Activated CD4-positive, alpha-beta memory T cell treated with anti-CD3 and anti-CD28 coated beads for 36 hours (primary cell): ENCODE data around the gene AFF2. TPM values are rescaled to one million over a fixed set of nuclear protein-coding genes. Genes with fewer than 3 reads are reported as not detected.
"Not testable (repeated sequence)": the region's sequence is repeated elsewhere in the genome, so short reads cannot be mapped to it uniquely, and the experiment has no call there.

Source experiments
- CTCF ChIA-PET: fragments of 350-600 bp; sonication (Branson Sonifier 250); formaldehyde crosslinking; loops from one replicate; lab custom pipeline; 2021; ENCODE audit warnings: antibody characterized with exemption, inconsistent platforms; lab: Charles Lee
- POLR2A ChIA-PET: fragments of 350-600 bp; sonication (Branson Sonifier 250); formaldehyde crosslinking; loops from one replicate; lab custom pipeline; 2021; ENCODE audit warnings: antibody characterized with exemption; lab: Charles Lee
- DNase-seq: peaks from one replicate; pipeline ENCODE4 v3.0.0-alpha.2; 2020
- H3K27ac Mint-ChIP-seq: one replicate; pipeline ENCODE4 v1.8.0; 2021; ENCODE audit warnings: mixed read lengths
- H3K27me3 Mint-ChIP-seq: one replicate; pipeline ENCODE4 v1.8.0; 2021; ENCODE audit warnings: mixed read lengths
- H3K36me3 Mint-ChIP-seq: one replicate; pipeline ENCODE4 v1.8.0; 2021; ENCODE audit warnings: mixed read lengths
- H3K4me1 Mint-ChIP-seq: one replicate; pipeline ENCODE4 v1.8.0; 2021; ENCODE audit warnings: low read depth, mixed read lengths
- H3K4me3 Mint-ChIP-seq: one replicate; pipeline ENCODE4 v1.8.0; 2021; ENCODE audit warnings: mild to moderate bottlenecking, mixed read lengths
- H3K9me3 Mint-ChIP-seq: one replicate; pipeline ENCODE4 v1.8.0; 2021; ENCODE audit warnings: mixed read lengths
- intact Hi-C: fragments of 100-400 bp; cut with micrococcal nuclease; formaldehyde crosslinking; loops from one replicate; pipeline ENCODE4 v1.15.1; 2023
- total RNA-seq, 2 experiments: library from RNA; stranded (reverse); gene quantifications; one replicate each; pipeline ENCODE4 v1.2.3, GENCODE V29; 2021

AFF2 gene
- total RNA-seq, 2 experiments from 2014 or later, result 0.36 to 0.45 TPM

- Mint-ChIP-seq H3K27me3 (no peaks in the 10 kb centered on the region), H3K4me3 (no peak overlapping the region), H3K4me1 (no peaks in the 10 kb centered on the region), H3K27ac (no peak overlapping the region), H3K9me3 (peaks cover 3% of the 10 kb centered on the region), H3K36me3 (no peaks in the 10 kb centered on the region)
- no peak for DNase-seq
- CTCF ChIA-PET, result no interaction called here
- intact Hi-C loops, result no loop called here
- POLR2A ChIA-PET, result no interaction called here
Measured at GRCh38 chrX:148662014-148662413, 161.6 kb downstream of the AFF2 start.

DNA sequence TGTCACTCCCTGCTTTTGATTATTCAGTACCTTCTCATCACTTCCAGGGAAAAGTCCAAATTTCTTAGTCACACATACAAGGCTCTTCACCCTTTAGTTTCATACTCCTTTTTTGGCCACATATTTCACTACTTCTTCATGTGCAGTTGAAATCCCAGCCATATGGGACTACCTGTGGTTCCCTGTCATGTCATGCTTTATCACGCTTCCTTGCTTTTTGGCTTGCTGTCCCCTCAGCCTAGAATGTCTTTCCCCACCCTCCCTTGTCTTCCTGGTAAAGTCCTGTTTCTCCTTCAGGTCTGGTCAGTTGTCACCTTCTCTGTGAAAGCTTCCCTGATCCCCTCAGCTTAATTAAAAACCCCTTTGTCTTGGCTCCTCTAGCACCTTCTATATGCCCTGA, 163.8 kb downstream of the AFF2 start:
- H3K27me3 Mint-ChIP-seq, result no peaks in the 10 kb centered on the region
- no peak for DNase-seq
- peaks cover 19% of the 10 kb centered on the region for H3K9me3 Mint-ChIP-seq
- no peak overlapping the region for H3K27ac Mint-ChIP-seq
- peaks cover 5% of the 10 kb centered on the region for H3K36me3 Mint-ChIP-seq
- no peak overlapping the region for H3K4me3 Mint-ChIP-seq
- no peaks in the 10 kb centered on the region for H3K4me1 Mint-ChIP-seq
- ChIA-PET CTCF (no interaction called here), POLR2A (no interaction called here)
- intact Hi-C loops, result no loop called here

DNA sequence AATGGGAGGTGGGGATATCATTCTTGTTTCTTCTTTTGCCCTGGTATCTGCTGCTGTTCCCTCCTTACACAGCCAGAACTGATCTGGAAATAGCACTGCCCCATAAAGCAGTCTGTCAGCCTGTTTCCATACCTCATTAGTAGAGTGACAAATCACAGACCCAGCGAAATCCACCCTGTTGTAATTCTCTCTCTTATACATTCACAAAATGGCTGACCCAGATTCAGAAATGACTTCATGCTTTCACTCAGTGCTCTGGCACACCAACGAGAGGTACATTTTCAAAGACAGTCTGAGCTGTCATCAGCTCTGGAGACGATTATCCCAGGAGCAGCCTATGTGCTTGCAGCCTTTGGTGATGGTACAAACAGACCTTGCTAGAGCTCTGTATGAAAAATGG, 164.6 kb downstream of the AFF2 start:
- Mint-ChIP-seq H3K27me3 (no peaks in the 10 kb centered on the region), H3K9me3 (peaks cover 26% of the 10 kb centered on the region), H3K4me3 (no peak overlapping the region), H3K36me3 (peaks cover 7% of the 10 kb centered on the region), H3K4me1 (no peaks in the 10 kb centered on the region), H3K27ac (no peak overlapping the region)
- CTCF ChIA-PET, result no interaction called here
- intact Hi-C loops, result no loop called here
- DNase-seq, result no peak
- POLR2A ChIA-PET, result no interaction called here

DNA sequence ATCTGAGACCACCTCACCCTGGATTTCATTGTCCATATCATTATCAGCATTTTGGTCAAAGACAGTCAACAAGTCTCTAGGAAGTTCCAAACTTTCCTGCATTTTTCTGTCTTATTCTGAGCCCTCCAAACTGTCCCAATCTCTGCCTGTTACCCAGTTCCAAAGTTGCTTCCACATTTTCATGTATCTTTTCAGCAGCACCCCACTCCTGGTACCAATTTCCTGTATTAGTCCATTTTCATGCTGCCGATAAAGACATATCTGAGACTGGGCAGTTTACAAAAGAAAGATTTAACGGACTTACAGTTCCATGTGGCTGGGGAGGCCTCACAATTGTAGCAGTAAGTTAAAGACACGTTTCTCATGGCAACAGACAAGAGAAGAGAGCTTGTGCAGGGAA, 168.8 kb downstream of the AFF2 start:
- POLR2A ChIA-PET, CTCF ChIA-PET, DNase-seq, H3K4me3 Mint-ChIP-seq, H3K4me1 Mint-ChIP-seq, H3K27ac Mint-ChIP-seq, H3K36me3 Mint-ChIP-seq, H3K27me3 Mint-ChIP-seq, intact Hi-C loops: not testable (repeated sequence)
- peaks cover 30% of the 10 kb centered on the region for H3K9me3 Mint-ChIP-seq

DNA sequence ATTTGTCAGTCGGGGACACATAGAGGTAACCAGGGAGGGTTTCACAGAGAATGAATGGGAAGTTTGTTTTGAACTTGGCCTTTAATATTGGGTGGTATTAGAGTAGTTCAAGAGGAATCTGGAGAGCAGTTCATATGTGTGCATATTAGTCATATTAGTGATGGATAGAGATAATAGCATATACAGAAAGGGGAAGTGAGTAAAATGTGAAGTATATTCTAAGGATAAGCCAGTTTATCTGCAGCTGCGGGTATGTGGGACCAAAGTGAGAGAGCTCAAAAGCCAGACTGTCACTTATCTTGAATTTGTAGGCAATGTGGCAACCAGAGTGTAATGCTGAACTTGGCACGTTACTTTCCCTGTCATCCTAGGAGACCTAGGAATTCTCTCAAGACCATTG, 169.9 kb downstream of the AFF2 start:
- ChIA-PET POLR2A (no interaction called here), CTCF (no interaction called here)
- Mint-ChIP-seq H3K27me3 (no peaks in the 10 kb centered on the region), H3K4me1 (no peaks in the 10 kb centered on the region), H3K9me3 (peaks cover 30% of the 10 kb centered on the region), H3K36me3 (peaks cover 7% of the 10 kb centered on the region), H3K27ac (no peak overlapping the region), H3K4me3 (no peak overlapping the region)
- no peak for DNase-seq
- intact Hi-C loops, result no loop called here

GRCh38 chrX:148672517-148672916, 172.1 kb downstream of the AFF2 start:
- Mint-ChIP-seq H3K9me3 (peaks cover 24% of the 10 kb centered on the region), H3K27me3 (no peaks in the 10 kb centered on the region), H3K4me1 (no peaks in the 10 kb centered on the region), H3K36me3 (peaks cover 4% of the 10 kb centered on the region), H3K4me3 (no peak overlapping the region), H3K27ac (no peak overlapping the region)
- ChIA-PET POLR2A (no interaction called here), CTCF (no interaction called here)
- DNase-seq, result no peak
- intact Hi-C loops, result no loop called here

DNA sequence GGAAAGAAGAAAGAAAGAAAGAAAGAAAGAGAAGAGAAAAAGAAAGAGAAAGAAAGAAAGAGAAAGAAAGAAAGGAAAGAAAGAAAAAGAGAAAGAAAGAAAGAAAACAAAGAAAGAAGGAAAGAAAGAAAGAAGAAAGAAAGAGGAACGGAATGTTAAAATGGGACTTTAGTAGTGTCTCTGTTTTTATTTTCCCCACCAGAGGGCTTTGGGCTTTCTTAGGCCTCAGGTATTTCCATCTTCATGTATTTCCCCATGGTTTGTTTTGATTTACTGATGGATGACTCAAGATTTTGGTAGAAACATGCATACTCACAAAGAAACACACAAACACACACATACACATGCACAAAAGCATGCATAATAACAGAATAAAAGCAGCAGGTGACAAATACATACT, 181.2 kb downstream of the AFF2 start:
- intact Hi-C loops, result no loop called here
- CTCF ChIA-PET, result no interaction called here
- Mint-ChIP-seq H3K27me3 (no peaks in the 10 kb centered on the region), H3K4me1 (no peaks in the 10 kb centered on the region), H3K4me3 (no peak overlapping the region), H3K27ac (no peak overlapping the region), H3K36me3 (no peaks in the 10 kb centered on the region), H3K9me3 (no peaks in the 10 kb centered on the region)
- DNase-seq, result no peak
- POLR2A ChIA-PET, result no interaction called here

DNA sequence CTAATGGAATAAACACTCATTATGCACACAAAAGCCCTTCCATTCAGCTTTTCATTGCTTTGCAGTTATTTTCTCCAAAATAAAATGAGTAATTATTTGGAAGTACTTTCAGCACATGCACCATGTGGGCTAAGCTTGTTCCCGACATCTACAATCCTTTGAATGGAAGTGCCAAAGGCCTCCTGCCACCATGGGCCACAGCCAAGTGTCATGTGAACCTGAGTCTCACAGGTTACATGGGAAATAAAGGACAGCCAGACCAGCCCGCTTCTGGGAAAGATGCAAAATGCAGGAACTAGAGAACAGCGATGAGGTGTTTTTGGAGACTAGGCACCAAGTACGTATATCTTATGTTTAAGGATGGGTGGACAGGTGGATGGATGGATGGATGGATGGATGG, 181.8 kb downstream of the AFF2 start:
- Mint-ChIP-seq H3K36me3 (no peaks in the 10 kb centered on the region), H3K27me3 (no peaks in the 10 kb centered on the region), H3K4me1 (no peaks in the 10 kb centered on the region), H3K9me3 (no peaks in the 10 kb centered on the region), H3K4me3 (no peak overlapping the region), H3K27ac (no peak overlapping the region)
- DNase-seq, result no peak
- POLR2A ChIA-PET, result no interaction called here
- CTCF ChIA-PET, result no interaction called here
- intact Hi-C loops, result no loop called here

DNA sequence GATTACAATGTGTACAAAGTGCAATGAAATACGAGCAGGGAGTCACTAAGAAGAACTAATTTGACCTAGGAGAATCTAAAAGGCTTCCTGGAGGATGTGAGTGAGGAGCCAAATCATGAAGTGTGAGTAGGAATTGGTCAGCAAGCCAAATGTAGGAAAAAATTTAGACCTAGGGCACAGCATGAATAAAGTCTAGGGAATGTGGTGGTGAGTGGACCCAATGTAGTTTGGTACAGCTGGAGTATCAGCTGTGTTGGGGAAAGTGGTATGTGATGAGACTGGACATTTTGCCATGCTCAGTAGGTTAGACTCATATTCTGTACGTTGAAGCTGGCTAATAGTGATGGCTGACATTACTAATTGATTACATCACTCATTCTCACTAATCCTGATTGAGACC, 191.0 kb downstream of the AFF2 start:
- Mint-ChIP-seq H3K36me3 (no peaks in the 10 kb centered on the region), H3K27me3 (no peaks in the 10 kb centered on the region), H3K4me3 (no peak overlapping the region), H3K9me3 (no peaks in the 10 kb centered on the region), H3K27ac (no peak overlapping the region), H3K4me1 (no peaks in the 10 kb centered on the region)
- DNase-seq, result no peak
- POLR2A ChIA-PET, result no interaction called here
- CTCF ChIA-PET, result no interaction called here
- intact Hi-C loops, result no loop called here

DNA sequence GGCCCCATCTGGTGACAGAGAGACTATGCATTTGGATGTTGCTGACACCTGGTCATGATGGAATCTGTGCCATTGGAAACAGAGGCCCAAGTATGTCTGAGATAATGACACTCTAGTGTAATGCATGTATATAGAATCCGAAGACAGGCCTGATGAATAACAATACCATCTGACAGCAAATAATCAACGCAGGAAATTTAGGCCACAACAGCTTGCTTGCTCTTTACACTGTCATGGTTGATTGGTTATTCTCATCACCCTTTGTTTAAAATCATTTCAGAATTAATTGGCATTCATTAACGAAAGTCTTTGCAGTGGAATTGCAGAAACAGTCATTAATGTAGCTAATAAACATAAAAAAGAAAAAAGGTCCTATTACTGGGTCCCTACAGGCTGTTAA, 194.8 kb downstream of the AFF2 start:
- H3K27me3 Mint-ChIP-seq, result no peaks in the 10 kb centered on the region
- ChIA-PET CTCF (no interaction called here), POLR2A (no interaction called here)
- DNase-seq, result no peak
- intact Hi-C loops, result no loop called here
- H3K27ac Mint-ChIP-seq, result no peak overlapping the region
- H3K4me3 Mint-ChIP-seq, result no peak overlapping the region
- no peaks in the 10 kb centered on the region for H3K36me3 Mint-ChIP-seq
- no peaks in the 10 kb centered on the region for H3K9me3 Mint-ChIP-seq
- H3K4me1 Mint-ChIP-seq, result no peaks in the 10 kb centered on the region

DNA sequence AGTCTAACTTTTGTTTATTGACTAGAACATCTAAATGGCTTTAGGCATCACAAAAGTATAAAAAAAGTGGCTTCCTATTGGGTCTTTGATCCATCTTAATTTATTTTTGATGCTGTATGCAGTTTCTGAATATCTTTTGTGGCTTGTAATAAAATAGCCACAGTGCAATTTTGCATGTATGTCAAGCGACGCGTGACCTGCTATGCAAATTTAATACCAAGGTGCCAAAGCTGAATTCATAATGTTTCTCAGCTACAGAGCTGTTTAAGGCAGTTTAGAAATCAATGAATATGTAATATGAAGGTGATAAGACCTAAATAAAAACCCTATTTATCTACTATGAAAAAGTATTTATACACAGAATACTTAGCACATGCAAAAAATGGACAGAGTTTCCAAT, 197.8 kb downstream of the AFF2 start:
- H3K27ac Mint-ChIP-seq, result no peak overlapping the region
- no peak overlapping the region for H3K4me3 Mint-ChIP-seq
- H3K4me1 Mint-ChIP-seq, result no peaks in the 10 kb centered on the region
- intact Hi-C loops, result no loop called here
- no peaks in the 10 kb centered on the region for H3K27me3 Mint-ChIP-seq
- ChIA-PET POLR2A (no interaction called here), CTCF (no interaction called here)
- H3K9me3 Mint-ChIP-seq, result no peaks in the 10 kb centered on the region
- DNase-seq, result no peak
- no peaks in the 10 kb centered on the region for H3K36me3 Mint-ChIP-seq

DNA sequence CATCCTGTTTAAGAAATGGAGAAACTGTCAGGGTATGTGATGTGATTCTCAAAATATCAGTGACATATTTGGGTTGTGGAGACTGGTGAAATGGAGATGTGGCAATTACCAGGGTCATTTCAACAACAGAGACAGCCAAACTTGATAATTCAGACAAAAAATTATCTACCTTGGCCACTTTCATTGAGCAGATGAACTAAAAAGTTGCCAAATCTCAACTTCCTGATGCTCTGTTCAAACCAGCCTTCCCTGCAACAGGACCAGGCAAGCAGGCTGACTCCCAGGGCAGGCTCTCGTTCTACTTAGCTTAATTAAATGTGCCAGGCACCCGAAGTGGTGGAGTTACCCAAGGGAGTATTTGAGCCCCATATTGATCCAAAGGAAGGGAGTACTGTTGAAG, 199.6 kb downstream of the AFF2 start:
- CTCF ChIA-PET, result no interaction called here

GRCh38 chrX:148713981-148714380, 213.6 kb downstream of the AFF2 start:
- no peak for DNase-seq
- ChIA-PET POLR2A (no interaction called here), CTCF (no interaction called here)
- intact Hi-C loops, result no loop called here
- Mint-ChIP-seq H3K4me1 (no peaks in the 10 kb centered on the region), H3K9me3 (no peaks in the 10 kb centered on the region), H3K36me3 (no peaks in the 10 kb centered on the region), H3K4me3 (no peak overlapping the region), H3K27ac (no peak overlapping the region), H3K27me3 (no peaks in the 10 kb centered on the region)

More for the DNA sequence above, 199.6 kb downstream of the AFF2 start:
- POLR2A ChIA-PET, result no interaction called here
- H3K9me3 Mint-ChIP-seq, result no peaks in the 10 kb centered on the region
- H3K4me3 Mint-ChIP-seq, result no peak overlapping the region
- no peaks in the 10 kb centered on the region for H3K4me1 Mint-ChIP-seq
- H3K27me3 Mint-ChIP-seq, result no peaks in the 10 kb centered on the region
- no peak for DNase-seq
- no peaks in the 10 kb centered on the region for H3K36me3 Mint-ChIP-seq
- H3K27ac Mint-ChIP-seq, result no peak overlapping the region
- intact Hi-C loops, result no loop called here

GRCh38 chrX:148715361-148715760, 214.9 kb downstream of the AFF2 start:
- POLR2A ChIA-PET, result no interaction called here
- no peaks in the 10 kb centered on the region for H3K4me1 Mint-ChIP-seq
- intact Hi-C loops, result no loop called here
- H3K27ac Mint-ChIP-seq, result no peak overlapping the region
- H3K36me3 Mint-ChIP-seq, result no peaks in the 10 kb centered on the region
- H3K27me3 Mint-ChIP-seq, result no peaks in the 10 kb centered on the region
- DNase-seq, result no peak
- CTCF ChIA-PET, result no interaction called here
- no peak overlapping the region for H3K4me3 Mint-ChIP-seq
- no peaks in the 10 kb centered on the region for H3K9me3 Mint-ChIP-seq
